OCI-LY7 (cell line): ENCODE data around the gene KRTAP10-10.

Experiments
- CTCF ChIP-seq: fragments of 200-600 bp; sonication (generic); conservative IDR thresholded peaks from 2 replicates; pipeline ENCODE4 v1.5.1; 2014; ENCODE audit warnings: mild to moderate bottlenecking, antibody characterized with exemption, low read length, moderate library complexity, mixed read lengths
- EZH2phosphoT487 ChIP-seq: fragments of 200-600 bp; sonication (generic); IDR thresholded peaks from 2 replicates; pipeline ENCODE4 v1.6.1; 2018; ENCODE audit warnings: low read depth, borderline replicate concordance, mild to moderate bottlenecking, mixed run types, antibody characterized with exemption, low read length, moderate library complexity, mixed read lengths

GRCh38 chr21:44595524-44595923 lies 41.6 kb upstream of the KRTAP10-10 start:
- TF ChIP-seq CTCF = no peak
- no peak for TF ChIP-seq EZH2phosphoT487
